Endothelial cell of umbilical vein (primary cell): Measurements from ENCODE around the gene SNX30. TPM values are rescaled to one million over a fixed set of nuclear protein-coding genes. Genes with fewer than 3 reads are reported as not detected.

Experiments
- BruUV-seq: library from RNA; stranded (reverse); fragments of 400-500 nt; replicated peaks from 2 replicates; lab custom pipeline; 2021; lab: Mats Ljungman, UMichigan
- CTCF ChIA-PET: fragments of 300-600, 350-600 bp; sonication (Branson Sonifier 250); formaldehyde crosslinking; loops from one replicate; lab custom pipeline; 2021; ENCODE audit warnings: antibody characterized with exemption, inconsistent platforms; lab: Charles Lee
- POLR2A ChIA-PET: fragments of 300-600, 350-600 bp; sonication (Branson Sonifier 250); formaldehyde crosslinking; loops from one replicate; lab custom pipeline; 2021; ENCODE audit warnings: antibody characterized with exemption, inconsistent platforms; lab: Charles Lee
- DNase-seq: peaks from one replicate; pipeline ENCODE4 v3.0.0-alpha.2; 2011; ENCODE audit warnings: low read depth, low spot score
- FAIRE-seq: peaks from 2 replicates; lab custom pipeline; 2011; peaks lifted over from hg19 to GRCh38; lab: Jason Lieb, UNC
- H2AFZ ChIP-seq: 2 replicates; pipeline ENCODE4 v1.6.0; 2012; ENCODE audit warnings: low read depth, low read length, control low read depth, inconsistent platforms
- H3K27ac ChIP-seq: 2 replicates; pipeline ENCODE4 v1.5.1; 2011; ENCODE audit warnings: low read depth, mild to moderate bottlenecking, control low read depth, low read length, moderate library complexity; ENCODE audit not compliant: insufficient read depth
- H3K27me3 ChIP-seq, 2 experiments: 2 replicates each; pipeline versions ENCODE4 v1.6.0 to v1.6.1; 2011; ENCODE audit warnings: low read length in 2 of 2, mixed read lengths in 1 of 2; ENCODE audit not compliant: control insufficient read depth in 2 of 2, insufficient read depth in 2 of 2
- H3K36me3 ChIP-seq, 2 experiments: 2 replicates in 1 of 2; 3 replicates in 1 of 2; pipeline ENCODE4 v1.5.1; 2011; ENCODE audit warnings: low read length in 2 of 2, mild to moderate bottlenecking in 1 of 2, moderate library complexity in 1 of 2; ENCODE audit not compliant: control insufficient read depth in 2 of 2, insufficient read depth in 2 of 2; ENCODE audit errors: extremely low read depth in 1 of 2
- H3K4me1 ChIP-seq: 3 replicates; pipeline ENCODE4 v1.5.1; 2011; ENCODE audit warnings: mild to moderate bottlenecking, low read length; ENCODE audit not compliant: control insufficient read depth, insufficient read depth; ENCODE audit errors: extremely low read depth
- H3K4me2 ChIP-seq: 2 replicates; pipeline ENCODE4 v1.6.1; 2011; ENCODE audit warnings: low read length, control low read depth, mixed read lengths; ENCODE audit not compliant: insufficient read depth
- H3K4me3 ChIP-seq, 3 experiments: fragments of 200-600 bp in 1 of 3; sonication (generic), shearing (Covaris generic) in 1 of 3; replicated peaks in 1 of 3; 2 replicates each; pipeline ENCODE4 v1.5.1; 2011 to 2016; ENCODE audit warnings: control low read depth in 3 of 3, low read length in 3 of 3, mild to moderate bottlenecking in 2 of 3, inconsistent platforms in 1 of 3, low read depth in 1 of 3, moderate library complexity in 1 of 3; ENCODE audit not compliant: insufficient read depth in 1 of 3
- H3K79me2 ChIP-seq: 2 replicates; pipeline ENCODE4 v1.6.0; 2012; ENCODE audit warnings: low read length, inconsistent platforms; ENCODE audit not compliant: control insufficient read depth, insufficient read depth
- H3K9ac ChIP-seq: replicated peaks from 2 replicates; pipeline ENCODE3; 2011; ENCODE audit warnings: low read length, control low read depth; ENCODE audit not compliant: insufficient read depth; ENCODE audit errors: extremely low read depth
- H3K9me1 ChIP-seq: replicated peaks from 3 replicates; pipeline ENCODE4 v1.6.0; 2011; ENCODE audit warnings: mild to moderate bottlenecking, low read length; ENCODE audit not compliant: control insufficient read depth, insufficient read depth; ENCODE audit errors: extremely low read depth
- H3K9me3 ChIP-seq: replicated peaks from 2 replicates; pipeline ENCODE4 v1.5.1; 2012; ENCODE audit warnings: low read length, inconsistent platforms; ENCODE audit not compliant: control insufficient read depth, insufficient read depth
- H4K20me1 ChIP-seq: replicated peaks from 2 replicates; pipeline ENCODE3; 2011; ENCODE audit warnings: mild to moderate bottlenecking, low read length; ENCODE audit not compliant: control insufficient read depth, insufficient read depth; ENCODE audit errors: extremely low read depth
- EZH2 ChIP-seq: IDR thresholded peaks from 2 replicates; pipeline ENCODE4 v1.6.1; 2012; ENCODE audit warnings: borderline replicate concordance, low read depth, mild to moderate bottlenecking, moderate library complexity, low read length, inconsistent platforms; ENCODE audit not compliant: severe bottlenecking
- FOS ChIP-seq: IDR thresholded peaks from 2 replicates; pipeline ENCODE4 v1.6.1; 2011; ENCODE audit warnings: mild to moderate bottlenecking, low read length, moderate library complexity, borderline replicate concordance; ENCODE audit not compliant: insufficient read depth
- GATA2 ChIP-seq: IDR thresholded peaks from 2 replicates; pipeline ENCODE4 v1.7.0; 2011; ENCODE audit warnings: low read depth, mild to moderate bottlenecking, moderate library complexity, mixed read lengths, low read length; ENCODE audit not compliant: insufficient read length, insufficient read depth
- JUN ChIP-seq: IDR thresholded peaks from 2 replicates; pipeline ENCODE4 v1.6.1; 2011; ENCODE audit warnings: borderline replicate concordance, low read depth; ENCODE audit not compliant: insufficient read length, insufficient read depth
- MYC ChIP-seq: IDR thresholded peaks from one replicate; pipeline ENCODE4 v1.6.1; 2011; ENCODE audit warnings: mild to moderate bottlenecking, low read depth, low read length
- POLR2A ChIP-seq: IDR thresholded peaks from 2 replicates; pipeline ENCODE4 v1.6.1; 2012; ENCODE audit warnings: low read depth, mild to moderate bottlenecking, control low read depth, low read length
- POLR2AphosphoS5 ChIP-seq: IDR thresholded peaks from 2 replicates; pipeline ENCODE4 v1.6.1; 2012; ENCODE audit warnings: low read depth, mild to moderate bottlenecking, control low read depth, low read length, moderate library complexity; ENCODE audit not compliant: insufficient read depth
- dilution Hi-C: fragments of 300-500 bp; cut with MboI; formaldehyde crosslinking; loops from one replicate; pipeline ENCODE4 v1.15.0; 2019; ENCODE audit warnings: low sequenced_read_pairs; ENCODE audit not compliant: extremely low pct_ligation_motif_present
- intact Hi-C: fragments of 100-400 bp; cut with micrococcal nuclease; formaldehyde crosslinking; loops from one replicate; pipeline ENCODE4 v1.10.0; 2022
- polyA plus RNA-seq, 4 experiments: library from polyadenylated mRNA; depleted of rRNA in 3 of 4; stranded (reverse) in 3 of 4; unstranded in 1 of 4; fragments of >200 nt; gene quantifications; 2 replicates each; pipeline versions ENCODE4 v1.2.1 to v1.2.3, GENCODE V29; 2011 to 2012; ENCODE audit warnings: missing spikeins in 1 of 4
- total RNA-seq: library from RNA; stranded (reverse); gene quantifications from 2 replicates; pipeline ENCODE4 v1.2.3, GENCODE V29; 2021
- TF ChIP-seq, protein P1 (sequence below): IDR thresholded peaks from 2 replicates; pipeline ENCODE4 v1.6.1; 2011; ENCODE audit not compliant: insufficient read depth, insufficient read length
- TF ChIP-seq, protein P2 (sequence below), 2 donors: IDR thresholded peaks; 1 replicate in 1 of 2; 2 replicates in 1 of 2; pipeline ENCODE4 v1.5.1; 2011; ENCODE audit warnings: low read length in 2 of 2, mild to moderate bottlenecking in 2 of 2, moderate library complexity in 2 of 2, control low read depth in 1 of 2, inconsistent platforms in 1 of 2, low read depth in 1 of 2; ENCODE audit not compliant: insufficient read depth in 1 of 2; ENCODE audit errors: extremely low read depth in 1 of 2

SNX30 gene
- total and polyA plus RNA-seq, 2 donors (not counting 3 experiments of a cell fraction or from before 2014, with no cell fraction given): 2.8 to 6.3 TPM

- FAIRE-seq: no peak
- Histone ChIP-seq H3K9me3 (no peaks in the 10 kb centered on the region), H3K36me3 (no peaks in the 10 kb centered on the region), H3K9me1 (no peaks in the 10 kb centered on the region), H2AFZ (no peak overlapping the region), H3K27ac (no peak overlapping the region), H3K4me1 (no peaks in the 10 kb centered on the region), H3K4me3 (no peak overlapping the region), H4K20me1 (no peaks in the 10 kb centered on the region), H3K27me3 (no peaks in the 10 kb centered on the region), H3K4me2 (no peak overlapping the region), H3K79me2 (no peaks in the 10 kb centered on the region), H3K9ac (no peak overlapping the region)
- TF ChIP-seq FOS: no peak
- TF ChIP-seq, protein P1, sequence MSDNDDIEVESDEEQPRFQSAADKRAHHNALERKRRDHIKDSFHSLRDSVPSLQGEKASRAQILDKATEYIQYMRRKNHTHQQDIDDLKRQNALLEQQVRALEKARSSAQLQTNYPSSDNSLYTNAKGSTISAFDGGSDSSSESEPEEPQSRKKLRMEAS: no peak
- TF ChIP-seq POLR2AphosphoS5: no peak
- TF ChIP-seq, protein P2, sequence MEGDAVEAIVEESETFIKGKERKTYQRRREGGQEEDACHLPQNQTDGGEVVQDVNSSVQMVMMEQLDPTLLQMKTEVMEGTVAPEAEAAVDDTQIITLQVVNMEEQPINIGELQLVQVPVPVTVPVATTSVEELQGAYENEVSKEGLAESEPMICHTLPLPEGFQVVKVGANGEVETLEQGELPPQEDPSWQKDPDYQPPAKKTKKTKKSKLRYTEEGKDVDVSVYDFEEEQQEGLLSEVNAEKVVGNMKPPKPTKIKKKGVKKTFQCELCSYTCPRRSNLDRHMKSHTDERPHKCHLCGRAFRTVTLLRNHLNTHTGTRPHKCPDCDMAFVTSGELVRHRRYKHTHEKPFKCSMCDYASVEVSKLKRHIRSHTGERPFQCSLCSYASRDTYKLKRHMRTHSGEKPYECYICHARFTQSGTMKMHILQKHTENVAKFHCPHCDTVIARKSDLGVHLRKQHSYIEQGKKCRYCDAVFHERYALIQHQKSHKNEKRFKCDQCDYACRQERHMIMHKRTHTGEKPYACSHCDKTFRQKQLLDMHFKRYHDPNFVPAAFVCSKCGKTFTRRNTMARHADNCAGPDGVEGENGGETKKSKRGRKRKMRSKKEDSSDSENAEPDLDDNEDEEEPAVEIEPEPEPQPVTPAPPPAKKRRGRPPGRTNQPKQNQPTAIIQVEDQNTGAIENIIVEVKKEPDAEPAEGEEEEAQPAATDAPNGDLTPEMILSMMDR (IDR thresholded peaks at IDR 0.05; ENCODE audit: extremely low read depth in 1 of 2, insufficient read depth in 1 of 2, low read depth in 1 of 2, low read length in 2 of 2): no peak
- no peak for TF ChIP-seq POLR2A
- TF ChIP-seq EZH2: no peak
- TF ChIP-seq MYC: no peak
- no peak for TF ChIP-seq GATA2
- TF ChIP-seq JUN: no peak
- CTCF ChIA-PET: interaction anchor here (0.6 to 2.0 kb wide), 7 partner anchors 10 to 64 kb away, joined by 3 to 15 read pairs (median 4); no protein-coding TSS in a partner anchor
- intact Hi-C loops: no loop called here
- no TSS peak for BruUV-seq
- dilution Hi-C loops: no loop called here
- DNase-seq: peak; percentile 59
- POLR2A ChIA-PET: no interaction called here
These were observed 133.5 kb downstream of the SNX30 start for GRCh38 chr9:112884101-112884500.
